ENCODE data around the gene IL6R. TPM values are rescaled to one million over a fixed set of nuclear protein-coding genes. Genes with fewer than 3 reads are reported as not detected.

Gene IL6R
- polyA plus RNA-seq, 3 donors, result 6.5 to 8.2 (median 6.8) TPM

GRCh38 chr1:154403261-154403943 is 1.7 kb upstream of the IL6R start:
- no peak for DNase-seq (ENCODE audit: extremely low read depth in 1 of 11, low read depth in 9 of 11, low spot score in 4 of 11)

- DNase-seq (ENCODE audit: extremely low read depth in 1 of 11, low read depth in 9 of 11, low spot score in 4 of 11), result no peak
These were observed 1.2 kb upstream of the IL6R start for GRCh38 chr1:154403983-154404382.

- DNase-seq (ENCODE audit: extremely low read depth in 1 of 11, low read depth in 9 of 11, low spot score in 4 of 11), result no peak
These were observed 622 bp upstream of the IL6R start for GRCh38 chr1:154404511-154404931.

GRCh38 chr1:154405747-154406571 is 816 bp downstream of the IL6R start:
- DNase-seq (ENCODE audit: extremely low read depth in 1 of 11, low read depth in 9 of 11, low spot score in 4 of 11), result peak in 2 of 11 donors; percentile 23 to 40

GRCh38 chr1:154406572-154406879 is 1.4 kb downstream of the IL6R start:
- no peak for DNase-seq (ENCODE audit: extremely low read depth in 1 of 11, low read depth in 9 of 11, low spot score in 4 of 11)

- no peak for DNase-seq (ENCODE audit: extremely low read depth in 1 of 11, low read depth in 9 of 11, low spot score in 4 of 11)
These were observed 1.7 kb downstream of the IL6R start for GRCh38 chr1:154406886-154407197.

GRCh38 chr1:154407198-154408091 is 2.3 kb downstream of the IL6R start:
- no peak for DNase-seq (ENCODE audit: extremely low read depth in 1 of 11, low read depth in 9 of 11, low spot score in 4 of 11)

GRCh38 chr1:154408174-154408777 is 3.1 kb downstream of the IL6R start:
- peak in 1 of 11 donors; percentile 19 for DNase-seq (ENCODE audit: extremely low read depth in 1 of 11, low read depth in 9 of 11, low spot score in 4 of 11)

GRCh38 chr1:154410185-154410827 is 5.2 kb downstream of the IL6R start:
- no peak for DNase-seq (ENCODE audit: extremely low read depth in 1 of 11, low read depth in 9 of 11, low spot score in 4 of 11)

GRCh38 chr1:154411525-154411924 is 6.4 kb downstream of the IL6R start:
- DNase-seq (ENCODE audit: extremely low read depth in 1 of 11, low read depth in 9 of 11, low spot score in 4 of 11), result no peak

- DNase-seq (ENCODE audit: extremely low read depth in 1 of 11, low read depth in 9 of 11, low spot score in 4 of 11), result no peak
These were observed 8.1 kb downstream of the IL6R start for GRCh38 chr1:154413177-154413783.

- DNase-seq (ENCODE audit: extremely low read depth in 1 of 11, low read depth in 9 of 11, low spot score in 4 of 11), result no peak
These were observed 9.5 kb downstream of the IL6R start for GRCh38 chr1:154414606-154415005.

- DNase-seq (ENCODE audit: extremely low read depth in 1 of 11, low read depth in 9 of 11, low spot score in 4 of 11), result no peak
These were observed 11.6 kb downstream of the IL6R start for GRCh38 chr1:154416471-154417337.

GRCh38 chr1:154417338-154417608 is 12.1 kb downstream of the IL6R start:
- DNase-seq (ENCODE audit: extremely low read depth in 1 of 11, low read depth in 9 of 11, low spot score in 4 of 11), result no peak

- DNase-seq (ENCODE audit: extremely low read depth in 1 of 11, low read depth in 9 of 11, low spot score in 4 of 11), result no peak
These were observed 13.1 kb downstream of the IL6R start for GRCh38 chr1:154418062-154418921.

GRCh38 chr1:154418923-154419619 is 13.9 kb downstream of the IL6R start:
- DNase-seq (ENCODE audit: extremely low read depth in 1 of 11, low read depth in 9 of 11, low spot score in 4 of 11), result no peak

All from renal cortex interstitium (tissue), 11 donors.